ENCODE data around the gene STH.

The STH gene

GRCh38 chr17:45983614-45984310 lies 15.3 kb upstream of the STH start:
- Histone ChIP-seq H3K4me1 (ENCODE audit: insufficient read depth, poor library complexity, severe bottlenecking) (no peaks in the 10 kb centered on the region), H3K4me3 (ENCODE audit: severe bottlenecking) (no peak overlapping the region), H3K27ac (ENCODE audit: poor library complexity, severe bottlenecking) (no peak overlapping the region), H3K27me3 (ENCODE audit: insufficient read depth, poor library complexity, severe bottlenecking) (no peaks in the 10 kb centered on the region), H3K9me3 (ENCODE audit: severe bottlenecking) (no peaks in the 10 kb centered on the region), H3K36me3 (ENCODE audit: low read depth) (no peaks in the 10 kb centered on the region)
- no peak for ATAC-seq (ENCODE audit: low read depth)
- no peak for DNase-seq (ENCODE audit: low spot score)
- TF ChIP-seq, protein P1, sequence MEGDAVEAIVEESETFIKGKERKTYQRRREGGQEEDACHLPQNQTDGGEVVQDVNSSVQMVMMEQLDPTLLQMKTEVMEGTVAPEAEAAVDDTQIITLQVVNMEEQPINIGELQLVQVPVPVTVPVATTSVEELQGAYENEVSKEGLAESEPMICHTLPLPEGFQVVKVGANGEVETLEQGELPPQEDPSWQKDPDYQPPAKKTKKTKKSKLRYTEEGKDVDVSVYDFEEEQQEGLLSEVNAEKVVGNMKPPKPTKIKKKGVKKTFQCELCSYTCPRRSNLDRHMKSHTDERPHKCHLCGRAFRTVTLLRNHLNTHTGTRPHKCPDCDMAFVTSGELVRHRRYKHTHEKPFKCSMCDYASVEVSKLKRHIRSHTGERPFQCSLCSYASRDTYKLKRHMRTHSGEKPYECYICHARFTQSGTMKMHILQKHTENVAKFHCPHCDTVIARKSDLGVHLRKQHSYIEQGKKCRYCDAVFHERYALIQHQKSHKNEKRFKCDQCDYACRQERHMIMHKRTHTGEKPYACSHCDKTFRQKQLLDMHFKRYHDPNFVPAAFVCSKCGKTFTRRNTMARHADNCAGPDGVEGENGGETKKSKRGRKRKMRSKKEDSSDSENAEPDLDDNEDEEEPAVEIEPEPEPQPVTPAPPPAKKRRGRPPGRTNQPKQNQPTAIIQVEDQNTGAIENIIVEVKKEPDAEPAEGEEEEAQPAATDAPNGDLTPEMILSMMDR (IDR thresholded peaks at IDR 0.05; ENCODE audit: poor library complexity, severe bottlenecking) = no peak

DNA sequence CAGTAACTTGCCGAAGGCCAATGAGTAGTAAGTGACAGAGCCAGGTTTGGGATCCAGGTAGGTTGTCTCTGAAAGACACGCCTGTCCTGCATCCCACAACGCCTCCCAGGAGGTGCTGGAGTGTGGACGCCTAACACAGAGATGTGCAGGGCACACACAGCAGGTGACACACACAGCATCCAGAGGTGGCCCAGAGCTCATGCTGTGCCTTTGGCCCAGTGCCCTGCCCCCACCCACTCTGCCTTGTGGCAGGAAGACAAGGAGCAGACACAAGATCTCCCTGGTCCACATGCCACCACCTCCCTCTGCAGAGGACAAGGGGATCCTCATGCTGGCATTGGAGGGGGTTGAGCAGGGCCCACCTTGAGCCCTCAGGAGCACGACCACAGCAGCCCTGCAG lies 14.7 kb upstream of the STH start:
- Histone ChIP-seq H3K27ac (ENCODE audit: poor library complexity, severe bottlenecking) (no peak overlapping the region), H3K9me3 (ENCODE audit: severe bottlenecking) (no peaks in the 10 kb centered on the region), H3K36me3 (ENCODE audit: low read depth) (no peaks in the 10 kb centered on the region), H3K4me3 (ENCODE audit: severe bottlenecking) (no peak overlapping the region), H3K27me3 (ENCODE audit: insufficient read depth, poor library complexity, severe bottlenecking) (no peaks in the 10 kb centered on the region), H3K4me1 (ENCODE audit: insufficient read depth, poor library complexity, severe bottlenecking) (no peaks in the 10 kb centered on the region)
- ATAC-seq (ENCODE audit: low read depth) = no peak
- TF ChIP-seq, protein P1 (IDR thresholded peaks at IDR 0.05; ENCODE audit: poor library complexity, severe bottlenecking) = no peak
- no peak for DNase-seq (ENCODE audit: low spot score)

GRCh38 chr17:45985447-45985846 lies 13.6 kb upstream of the STH start:
- Histone ChIP-seq H3K27me3 (ENCODE audit: insufficient read depth, poor library complexity, severe bottlenecking) (no peaks in the 10 kb centered on the region), H3K4me1 (ENCODE audit: insufficient read depth, poor library complexity, severe bottlenecking) (no peaks in the 10 kb centered on the region), H3K27ac (ENCODE audit: poor library complexity, severe bottlenecking) (no peak overlapping the region), H3K36me3 (ENCODE audit: low read depth) (no peaks in the 10 kb centered on the region), H3K9me3 (ENCODE audit: severe bottlenecking) (no peaks in the 10 kb centered on the region), H3K4me3 (ENCODE audit: severe bottlenecking) (no peak overlapping the region)
- TF ChIP-seq, protein P1 (IDR thresholded peaks at IDR 0.05; ENCODE audit: poor library complexity, severe bottlenecking) = no peak
- DNase-seq (ENCODE audit: low spot score) (no peak), ATAC-seq (ENCODE audit: low read depth) (no peak)

DNA sequence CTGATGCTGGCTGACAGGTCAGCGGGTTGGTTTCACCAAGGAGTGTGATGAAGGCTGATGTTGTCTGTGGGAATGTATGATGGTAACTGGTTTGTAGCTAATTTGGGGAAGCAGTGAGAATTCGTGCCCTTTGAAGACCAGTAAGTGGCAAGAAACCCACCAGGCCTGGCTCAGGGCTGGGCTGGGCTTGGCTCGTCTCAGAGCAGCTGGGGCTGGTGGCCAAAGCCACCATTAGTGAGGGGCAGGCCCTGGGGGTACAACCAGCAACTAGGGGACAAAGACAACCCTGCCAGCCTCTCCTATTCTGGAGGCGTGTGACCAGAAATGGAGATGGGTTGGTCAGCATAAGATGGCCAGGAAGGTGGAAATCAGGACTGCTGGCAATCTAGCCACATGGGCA lies 13.0 kb upstream of the STH start:
- Histone ChIP-seq H3K4me3 (ENCODE audit: severe bottlenecking) (no peak overlapping the region), H3K27ac (ENCODE audit: poor library complexity, severe bottlenecking) (no peak overlapping the region), H3K4me1 (ENCODE audit: insufficient read depth, poor library complexity, severe bottlenecking) (no peaks in the 10 kb centered on the region), H3K9me3 (ENCODE audit: severe bottlenecking) (no peaks in the 10 kb centered on the region), H3K36me3 (ENCODE audit: low read depth) (no peaks in the 10 kb centered on the region), H3K27me3 (ENCODE audit: insufficient read depth, poor library complexity, severe bottlenecking) (no peaks in the 10 kb centered on the region)
- TF ChIP-seq, protein P1 (IDR thresholded peaks at IDR 0.05; ENCODE audit: poor library complexity, severe bottlenecking) = no peak
- DNase-seq (ENCODE audit: low spot score) (no peak), ATAC-seq (ENCODE audit: low read depth) (no peak)

DNA sequence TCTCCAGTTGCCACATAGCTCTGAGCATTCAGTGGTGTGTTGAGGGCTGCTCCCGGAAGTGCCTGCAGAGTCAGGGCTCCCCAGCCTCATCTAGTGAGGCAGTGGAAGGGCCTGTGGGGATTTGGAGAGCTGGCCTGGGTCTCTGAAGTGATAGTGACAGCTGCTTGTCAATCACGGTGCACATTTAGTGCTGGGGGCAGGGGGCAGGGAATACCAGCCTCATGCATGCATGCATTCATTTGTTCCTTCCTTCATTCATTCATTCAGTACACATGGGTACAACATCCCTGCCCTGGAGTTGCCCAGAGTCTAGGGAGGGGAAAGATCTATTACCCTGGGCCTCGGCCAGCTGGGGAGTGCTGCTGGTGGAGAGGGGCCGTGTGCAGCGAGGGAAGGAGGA lies 11.3 kb upstream of the STH start:
- no peaks in the 10 kb centered on the region for H3K36me3 ChIP-seq (ENCODE audit: low read depth)
- DNase-seq (ENCODE audit: low spot score) = no peak
- no peak for ATAC-seq (ENCODE audit: low read depth)

More for the DNA sequence above, 11.3 kb upstream of the STH start:
- Histone ChIP-seq H3K9me3 (ENCODE audit: severe bottlenecking) (no peaks in the 10 kb centered on the region), H3K27ac (ENCODE audit: poor library complexity, severe bottlenecking) (no peak overlapping the region), H3K4me1 (ENCODE audit: insufficient read depth, poor library complexity, severe bottlenecking) (no peaks in the 10 kb centered on the region), H3K27me3 (ENCODE audit: insufficient read depth, poor library complexity, severe bottlenecking) (no peaks in the 10 kb centered on the region), H3K4me3 (ENCODE audit: severe bottlenecking) (no peak overlapping the region)
- TF ChIP-seq, protein P1 (IDR thresholded peaks at IDR 0.05; ENCODE audit: poor library complexity, severe bottlenecking) = no peak

Measured in RWPE2 (cell line).